AG04450 (cell line): ENCODE measurements around the gene C6orf132. TPM values are rescaled to one million over a fixed set of nuclear protein-coding genes. Genes with fewer than 3 reads are reported as not detected.
A peak's percentile ranks its signal among the peaks of the same experiment; 100 is the strongest.

Experiments used
- CTCF ChIA-PET: fragments of 300-600, 350-600 bp; formaldehyde crosslinking; extraction: SDS; loops from one replicate; lab custom pipeline; 2022; ENCODE audit warnings: antibody characterized with exemption, inconsistent platforms; lab: Charles Lee
- POLR2A ChIA-PET: fragments of 350-600 bp; formaldehyde crosslinking; extraction: SDS; loops from one replicate; lab custom pipeline; 2021; ENCODE audit warnings: antibody characterized with exemption, inconsistent platforms; lab: Yijun Ruan, JAX
- DNase-seq: peaks from one replicate; pipeline ENCODE4 v3.0.0-alpha.2; 2011; ENCODE audit warnings: low read depth, low spot score
- H3K27ac ChIP-seq: one replicate; pipeline ENCODE4 v1.5.1; 2012; ENCODE audit warnings: low read depth, low read length, control low read depth
- H3K27me3 ChIP-seq: one replicate; pipeline ENCODE4 v1.6.0; 2012; ENCODE audit warnings: low read length; ENCODE audit not compliant: control insufficient read depth, insufficient read depth
- H3K4me3 ChIP-seq: 2 replicates; pipeline ENCODE4 v1.5.1; 2011; ENCODE audit warnings: mild to moderate bottlenecking, low read depth, low read length, control low read depth
- H3K9me3 ChIP-seq: 2 replicates; pipeline ENCODE4 v1.5.1; 2012; ENCODE audit warnings: low read length; ENCODE audit not compliant: control insufficient read depth, insufficient read depth
- CTCF ChIP-seq: IDR thresholded peaks from 2 replicates; pipeline ENCODE4 v1.5.1; 2011; ENCODE audit warnings: low read depth, low read length, control low read depth, inconsistent platforms
- polyA plus RNA-seq: library from polyadenylated mRNA; depleted of rRNA; stranded (reverse); fragments of >200 nt; gene quantifications from 2 replicates; pipeline ENCODE4 v1.2.3, GENCODE V29; 2011

Gene C6orf132
- polyA plus RNA-seq, 1 experiment: 0.68 TPM

GRCh38 chr6:42100029-42100901 lies 42.2 kb downstream of the C6orf132 start:
- CTCF ChIA-PET: interaction anchor here (1.1 to 1.8 kb wide), 5 partner anchors 24 to 447 kb away, joined by 3 to 9 read pairs (median 4); partner anchors contain the start of genes BYSL and MED20
- no peaks in the 10 kb centered on the region for H3K27me3 ChIP-seq

GRCh38 chr6:42099340-42100028 lies 42.9 kb downstream of the C6orf132 start:
- Histone ChIP-seq H3K9me3 (no peaks in the 10 kb centered on the region), H3K27me3 (no peaks in the 10 kb centered on the region), H3K27ac (peak overlapping the region; percentile 93), H3K4me3 (no peak overlapping the region)
- no peak for TF ChIP-seq CTCF
- ChIA-PET CTCF (interaction anchor here (1.4 kb wide), 2 partner anchors 25 to 178 kb away, joined by 3 to 9 read pairs; partner anchors contain the start of genes BYSL and MED20), POLR2A (no interaction called here)
- DNase-seq: no peak

More at GRCh38 chr6:42100029-42100901, 42.2 kb downstream of the C6orf132 start:
- no peak for TF ChIP-seq CTCF
- peak overlapping the region; percentile 93 for H3K27ac ChIP-seq
- POLR2A ChIA-PET: no interaction called here
- DNase-seq: peak; percentile 26
- peaks cover 3% of the 10 kb centered on the region; the same call in 1 of the 2 replicates for H3K9me3 ChIP-seq
- no peak overlapping the region for H3K4me3 ChIP-seq

GRCh38 chr6:42095776-42096541 lies 46.5 kb downstream of the C6orf132 start:
- Histone ChIP-seq H3K27ac (no peak overlapping the region), H3K27me3 (no peaks in the 10 kb centered on the region), H3K4me3 (no peak overlapping the region), H3K9me3 (no peaks in the 10 kb centered on the region)
- ChIA-PET CTCF (interaction anchor here (0.7 to 2.6 kb wide), 7 partner anchors 8 to 452 kb away, joined by 3 to 12 read pairs (median 4); no protein-coding TSS in a partner anchor), POLR2A (no interaction called here)
- TF ChIP-seq CTCF: 0 out of 2 replicates have a peak, but pooled peaks have one; percentile 17
- no peak for DNase-seq

GRCh38 chr6:42095094-42095493 lies 47.3 kb downstream of the C6orf132 start:
- Histone ChIP-seq H3K27me3 (no peaks in the 10 kb centered on the region), H3K9me3 (no peaks in the 10 kb centered on the region), H3K4me3 (no peak overlapping the region), H3K27ac (no peak overlapping the region)
- ChIA-PET POLR2A (no interaction called here), CTCF (interaction anchor here (1.3 to 2.1 kb wide), 3 partner anchors 9 to 452 kb away, joined by 4 to 10 read pairs (median 4); no protein-coding TSS in a partner anchor)
- TF ChIP-seq CTCF: no peak
- DNase-seq: no peak
